ENCODE data around the gene ADGRD1.

DNA sequence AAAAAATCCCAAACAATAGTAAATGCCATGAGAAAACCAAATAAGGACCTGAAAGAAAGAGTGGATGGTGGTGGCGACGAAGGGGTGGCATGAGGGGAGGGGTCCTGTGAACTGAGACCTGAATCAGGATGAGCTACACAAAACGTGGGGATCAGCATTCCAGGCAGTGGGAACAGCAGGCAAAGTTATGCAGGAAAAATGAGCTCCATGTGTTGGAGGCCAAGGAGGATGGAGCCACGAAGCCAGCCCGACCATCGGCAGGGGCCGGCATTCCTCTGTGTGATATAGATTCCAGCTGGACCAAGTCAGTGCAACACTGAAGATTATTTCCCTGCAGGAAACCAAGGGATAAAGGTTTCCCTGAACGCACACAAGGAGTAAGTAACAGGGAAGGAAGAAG, 7.1 kb downstream of the ADGRD1 start:
- TF ChIP-seq NRF1 (IDR thresholded peaks at IDR 0.05; ENCODE audit: low read depth, low read length) (no peak), RAD21 (IDR thresholded peaks at IDR 0.05 in 1 of 2, conservative IDR thresholded peaks at IDR 0.05 in 1 of 2; ENCODE audit: low read depth in 2 of 2, low read length in 2 of 2) (no peak), POLR2AphosphoS5 (IDR thresholded peaks at IDR 0.05; ENCODE audit: low read depth, low read length) (no peak), BRCA1 (IDR thresholded peaks at IDR 0.05; ENCODE audit: low read depth, low read length) (no peak), ZNF274 (IDR thresholded peaks at IDR 0.05; ENCODE audit: borderline replicate concordance, extremely low read depth, low read length) (no peak)
- TF ChIP-seq, protein P1, sequence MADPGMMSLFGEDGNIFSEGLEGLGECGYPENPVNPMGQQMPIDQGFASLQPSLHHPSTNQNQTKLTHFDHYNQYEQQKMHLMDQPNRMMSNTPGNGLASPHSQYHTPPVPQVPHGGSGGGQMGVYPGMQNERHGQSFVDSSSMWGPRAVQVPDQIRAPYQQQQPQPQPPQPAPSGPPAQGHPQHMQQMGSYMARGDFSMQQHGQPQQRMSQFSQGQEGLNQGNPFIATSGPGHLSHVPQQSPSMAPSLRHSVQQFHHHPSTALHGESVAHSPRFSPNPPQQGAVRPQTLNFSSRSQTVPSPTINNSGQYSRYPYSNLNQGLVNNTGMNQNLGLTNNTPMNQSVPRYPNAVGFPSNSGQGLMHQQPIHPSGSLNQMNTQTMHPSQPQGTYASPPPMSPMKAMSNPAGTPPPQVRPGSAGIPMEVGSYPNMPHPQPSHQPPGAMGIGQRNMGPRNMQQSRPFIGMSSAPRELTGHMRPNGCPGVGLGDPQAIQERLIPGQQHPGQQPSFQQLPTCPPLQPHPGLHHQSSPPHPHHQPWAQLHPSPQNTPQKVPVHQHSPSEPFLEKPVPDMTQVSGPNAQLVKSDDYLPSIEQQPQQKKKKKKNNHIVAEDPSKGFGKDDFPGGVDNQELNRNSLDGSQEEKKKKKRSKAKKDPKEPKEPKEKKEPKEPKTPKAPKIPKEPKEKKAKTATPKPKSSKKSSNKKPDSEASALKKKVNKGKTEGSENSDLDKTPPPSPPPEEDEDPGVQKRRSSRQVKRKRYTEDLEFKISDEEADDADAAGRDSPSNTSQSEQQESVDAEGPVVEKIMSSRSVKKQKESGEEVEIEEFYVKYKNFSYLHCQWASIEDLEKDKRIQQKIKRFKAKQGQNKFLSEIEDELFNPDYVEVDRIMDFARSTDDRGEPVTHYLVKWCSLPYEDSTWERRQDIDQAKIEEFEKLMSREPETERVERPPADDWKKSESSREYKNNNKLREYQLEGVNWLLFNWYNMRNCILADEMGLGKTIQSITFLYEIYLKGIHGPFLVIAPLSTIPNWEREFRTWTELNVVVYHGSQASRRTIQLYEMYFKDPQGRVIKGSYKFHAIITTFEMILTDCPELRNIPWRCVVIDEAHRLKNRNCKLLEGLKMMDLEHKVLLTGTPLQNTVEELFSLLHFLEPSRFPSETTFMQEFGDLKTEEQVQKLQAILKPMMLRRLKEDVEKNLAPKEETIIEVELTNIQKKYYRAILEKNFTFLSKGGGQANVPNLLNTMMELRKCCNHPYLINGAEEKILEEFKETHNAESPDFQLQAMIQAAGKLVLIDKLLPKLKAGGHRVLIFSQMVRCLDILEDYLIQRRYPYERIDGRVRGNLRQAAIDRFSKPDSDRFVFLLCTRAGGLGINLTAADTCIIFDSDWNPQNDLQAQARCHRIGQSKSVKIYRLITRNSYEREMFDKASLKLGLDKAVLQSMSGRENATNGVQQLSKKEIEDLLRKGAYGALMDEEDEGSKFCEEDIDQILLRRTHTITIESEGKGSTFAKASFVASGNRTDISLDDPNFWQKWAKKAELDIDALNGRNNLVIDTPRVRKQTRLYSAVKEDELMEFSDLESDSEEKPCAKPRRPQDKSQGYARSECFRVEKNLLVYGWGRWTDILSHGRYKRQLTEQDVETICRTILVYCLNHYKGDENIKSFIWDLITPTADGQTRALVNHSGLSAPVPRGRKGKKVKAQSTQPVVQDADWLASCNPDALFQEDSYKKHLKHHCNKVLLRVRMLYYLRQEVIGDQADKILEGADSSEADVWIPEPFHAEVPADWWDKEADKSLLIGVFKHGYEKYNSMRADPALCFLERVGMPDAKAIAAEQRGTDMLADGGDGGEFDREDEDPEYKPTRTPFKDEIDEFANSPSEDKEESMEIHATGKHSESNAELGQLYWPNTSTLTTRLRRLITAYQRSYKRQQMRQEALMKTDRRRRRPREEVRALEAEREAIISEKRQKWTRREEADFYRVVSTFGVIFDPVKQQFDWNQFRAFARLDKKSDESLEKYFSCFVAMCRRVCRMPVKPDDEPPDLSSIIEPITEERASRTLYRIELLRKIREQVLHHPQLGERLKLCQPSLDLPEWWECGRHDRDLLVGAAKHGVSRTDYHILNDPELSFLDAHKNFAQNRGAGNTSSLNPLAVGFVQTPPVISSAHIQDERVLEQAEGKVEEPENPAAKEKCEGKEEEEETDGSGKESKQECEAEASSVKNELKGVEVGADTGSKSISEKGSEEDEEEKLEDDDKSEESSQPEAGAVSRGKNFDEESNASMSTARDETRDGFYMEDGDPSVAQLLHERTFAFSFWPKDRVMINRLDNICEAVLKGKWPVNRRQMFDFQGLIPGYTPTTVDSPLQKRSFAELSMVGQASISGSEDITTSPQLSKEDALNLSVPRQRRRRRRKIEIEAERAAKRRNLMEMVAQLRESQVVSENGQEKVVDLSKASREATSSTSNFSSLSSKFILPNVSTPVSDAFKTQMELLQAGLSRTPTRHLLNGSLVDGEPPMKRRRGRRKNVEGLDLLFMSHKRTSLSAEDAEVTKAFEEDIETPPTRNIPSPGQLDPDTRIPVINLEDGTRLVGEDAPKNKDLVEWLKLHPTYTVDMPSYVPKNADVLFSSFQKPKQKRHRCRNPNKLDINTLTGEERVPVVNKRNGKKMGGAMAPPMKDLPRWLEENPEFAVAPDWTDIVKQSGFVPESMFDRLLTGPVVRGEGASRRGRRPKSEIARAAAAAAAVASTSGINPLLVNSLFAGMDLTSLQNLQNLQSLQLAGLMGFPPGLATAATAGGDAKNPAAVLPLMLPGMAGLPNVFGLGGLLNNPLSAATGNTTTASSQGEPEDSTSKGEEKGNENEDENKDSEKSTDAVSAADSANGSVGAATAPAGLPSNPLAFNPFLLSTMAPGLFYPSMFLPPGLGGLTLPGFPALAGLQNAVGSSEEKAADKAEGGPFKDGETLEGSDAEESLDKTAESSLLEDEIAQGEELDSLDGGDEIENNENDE (IDR thresholded peaks at IDR 0.05; ENCODE audit: insufficient replicate concordance, low read length), result no peak
- TF ChIP-seq, protein P2, sequence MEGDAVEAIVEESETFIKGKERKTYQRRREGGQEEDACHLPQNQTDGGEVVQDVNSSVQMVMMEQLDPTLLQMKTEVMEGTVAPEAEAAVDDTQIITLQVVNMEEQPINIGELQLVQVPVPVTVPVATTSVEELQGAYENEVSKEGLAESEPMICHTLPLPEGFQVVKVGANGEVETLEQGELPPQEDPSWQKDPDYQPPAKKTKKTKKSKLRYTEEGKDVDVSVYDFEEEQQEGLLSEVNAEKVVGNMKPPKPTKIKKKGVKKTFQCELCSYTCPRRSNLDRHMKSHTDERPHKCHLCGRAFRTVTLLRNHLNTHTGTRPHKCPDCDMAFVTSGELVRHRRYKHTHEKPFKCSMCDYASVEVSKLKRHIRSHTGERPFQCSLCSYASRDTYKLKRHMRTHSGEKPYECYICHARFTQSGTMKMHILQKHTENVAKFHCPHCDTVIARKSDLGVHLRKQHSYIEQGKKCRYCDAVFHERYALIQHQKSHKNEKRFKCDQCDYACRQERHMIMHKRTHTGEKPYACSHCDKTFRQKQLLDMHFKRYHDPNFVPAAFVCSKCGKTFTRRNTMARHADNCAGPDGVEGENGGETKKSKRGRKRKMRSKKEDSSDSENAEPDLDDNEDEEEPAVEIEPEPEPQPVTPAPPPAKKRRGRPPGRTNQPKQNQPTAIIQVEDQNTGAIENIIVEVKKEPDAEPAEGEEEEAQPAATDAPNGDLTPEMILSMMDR (IDR thresholded peaks at IDR 0.05; ENCODE audit: control extremely low read depth in 1 of 3, insufficient read depth in 1 of 3, low read depth in 1 of 3, low read length in 3 of 3), result no peak

Measured in H1 (cell line).